ENCODE data around the gene MBD2.

DNA sequence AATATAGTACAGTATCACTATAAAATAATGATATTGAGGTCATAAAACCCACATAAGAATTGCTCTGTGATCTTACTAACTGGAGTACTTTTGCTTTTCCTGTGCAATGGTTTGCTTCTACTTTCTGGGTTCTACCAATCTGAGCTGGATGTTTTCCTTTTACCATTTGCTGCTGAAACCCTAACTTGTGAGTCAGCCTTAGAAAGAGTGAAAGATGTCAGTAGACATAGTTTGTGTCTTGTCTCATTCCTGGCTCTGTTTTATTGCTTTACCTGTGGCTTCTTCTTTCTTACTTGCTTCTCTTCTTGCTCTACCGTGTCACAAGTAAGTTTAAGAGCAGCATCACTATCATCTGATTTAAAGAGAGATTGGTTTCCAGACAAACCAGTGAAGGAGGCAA, 61.0 kb downstream of the MBD2 start:
- TF ChIP-seq, protein P1, sequence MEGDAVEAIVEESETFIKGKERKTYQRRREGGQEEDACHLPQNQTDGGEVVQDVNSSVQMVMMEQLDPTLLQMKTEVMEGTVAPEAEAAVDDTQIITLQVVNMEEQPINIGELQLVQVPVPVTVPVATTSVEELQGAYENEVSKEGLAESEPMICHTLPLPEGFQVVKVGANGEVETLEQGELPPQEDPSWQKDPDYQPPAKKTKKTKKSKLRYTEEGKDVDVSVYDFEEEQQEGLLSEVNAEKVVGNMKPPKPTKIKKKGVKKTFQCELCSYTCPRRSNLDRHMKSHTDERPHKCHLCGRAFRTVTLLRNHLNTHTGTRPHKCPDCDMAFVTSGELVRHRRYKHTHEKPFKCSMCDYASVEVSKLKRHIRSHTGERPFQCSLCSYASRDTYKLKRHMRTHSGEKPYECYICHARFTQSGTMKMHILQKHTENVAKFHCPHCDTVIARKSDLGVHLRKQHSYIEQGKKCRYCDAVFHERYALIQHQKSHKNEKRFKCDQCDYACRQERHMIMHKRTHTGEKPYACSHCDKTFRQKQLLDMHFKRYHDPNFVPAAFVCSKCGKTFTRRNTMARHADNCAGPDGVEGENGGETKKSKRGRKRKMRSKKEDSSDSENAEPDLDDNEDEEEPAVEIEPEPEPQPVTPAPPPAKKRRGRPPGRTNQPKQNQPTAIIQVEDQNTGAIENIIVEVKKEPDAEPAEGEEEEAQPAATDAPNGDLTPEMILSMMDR (conservative IDR thresholded peaks at IDR 0.05; ENCODE audit: low read length) = no peak
- no peak for TF ChIP-seq EZH2phosphoT487 (IDR thresholded peaks at IDR 0.05; ENCODE audit: borderline replicate concordance, low read depth, low read length)
